Activated CD8-positive, alpha-beta memory T cell treated with anti-CD3 and anti-CD28 coated beads, Interleukin-2, amount 50 U/mL, for 1 hour (primary cell): Measurements from ENCODE around the gene XAB2.
A peak's percentile ranks its signal among the peaks of the same experiment; 100 is the strongest.

Experiments used
- DNase-seq: peaks from one replicate; pipeline ENCODE4 v3.0.0-alpha.2; 2020; ENCODE audit errors: extremely low read depth

The XAB2 gene

DNA sequence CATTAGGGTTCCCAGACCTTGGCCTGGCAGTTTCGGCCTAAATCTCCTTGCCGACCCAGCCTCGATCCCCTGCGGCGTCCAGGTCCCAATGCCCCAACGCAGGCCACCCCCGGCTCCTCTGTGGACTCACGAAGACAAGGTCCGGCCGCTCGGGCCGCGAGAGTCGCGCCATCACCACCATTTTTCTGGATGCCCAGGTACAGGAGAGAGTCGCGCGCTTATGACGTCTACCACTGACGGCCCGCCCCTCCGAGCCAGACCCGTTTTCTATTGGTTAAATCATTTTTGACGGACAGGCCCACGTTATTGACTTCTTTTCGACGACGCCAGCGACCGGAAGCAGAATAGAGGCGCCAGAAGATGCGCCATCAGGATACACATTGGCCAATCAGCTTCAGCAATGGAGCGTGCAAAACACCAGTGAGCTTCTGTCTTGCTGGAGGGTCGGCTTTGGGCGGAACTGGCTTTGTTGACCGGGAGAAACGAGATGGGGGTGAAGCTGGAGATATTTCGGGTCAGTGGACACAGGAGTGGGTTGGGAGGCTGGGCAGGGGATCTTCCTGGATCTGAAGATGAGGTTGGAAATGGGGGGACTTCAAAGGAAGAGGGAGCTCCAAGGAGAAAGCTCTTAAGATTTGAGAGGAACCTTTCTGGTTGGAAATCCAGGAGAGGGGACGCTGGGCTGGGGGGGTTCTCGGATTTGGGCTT, at the start of gene XAB2, which contains the start of gene PET100:
Gene XAB2, minus strand, starts transcription at position 199 of the 708 bp plus-strand sequence. Its CDS starts 18 bp downstream, at position 181.
Gene PET100, plus strand, starts transcription at position 447 of the 708 bp plus-strand sequence. Its CDS starts 41 bp downstream, at position 488.
- DNase-seq: peak; percentile 92

DNA sequence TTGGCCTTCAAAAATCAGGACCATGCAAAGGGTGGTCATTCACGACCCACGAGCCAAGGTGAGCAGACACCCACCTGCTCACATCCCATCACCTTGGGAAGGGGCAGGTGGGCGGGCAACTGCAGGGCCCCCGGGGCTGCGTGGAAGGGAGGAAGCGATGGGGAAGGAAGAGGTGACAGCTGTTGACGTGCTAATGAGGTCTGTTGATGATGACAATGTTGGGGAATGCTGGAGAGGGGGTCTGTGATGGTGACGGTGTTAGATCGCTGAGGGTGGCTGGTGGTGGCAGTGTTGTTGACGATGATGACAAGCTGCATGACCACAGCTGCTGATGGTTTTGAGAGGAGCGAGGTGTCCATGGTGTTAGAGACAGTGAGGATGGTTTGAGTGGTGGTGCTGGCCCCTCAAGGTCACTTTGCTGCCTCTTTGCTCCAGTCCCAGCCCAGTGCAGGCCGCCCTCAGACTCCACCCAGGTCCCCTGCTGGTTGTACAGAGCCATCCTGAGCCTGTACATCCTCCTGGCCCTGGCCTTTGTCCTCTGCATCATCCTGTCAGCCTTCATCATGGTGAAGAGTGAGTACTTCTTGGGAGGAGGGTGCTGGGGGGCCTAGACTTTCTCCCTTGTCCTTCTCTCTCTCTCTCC, 48.4 kb upstream of the XAB2 start:
- no peak for DNase-seq

- no peak for DNase-seq
Measured at GRCh38 chr19:7676854-7677253, 47.5 kb upstream of the XAB2 start, which contains the start of gene MCEMP1. Gene MCEMP1, plus strand, starts transcription at chr19:7677090. Its CDS starts 31 bp downstream, at chr19:7677121.

- no peak for DNase-seq
Measured at GRCh38 chr19:7676376-7676775, 47.0 kb upstream of the XAB2 start.

GRCh38 chr19:7674010-7675005, 45.0 kb upstream of the XAB2 start:
- no peak for DNase-seq

GRCh38 chr19:7672522-7672921, 43.2 kb upstream of the XAB2 start:
- DNase-seq: no peak

DNA sequence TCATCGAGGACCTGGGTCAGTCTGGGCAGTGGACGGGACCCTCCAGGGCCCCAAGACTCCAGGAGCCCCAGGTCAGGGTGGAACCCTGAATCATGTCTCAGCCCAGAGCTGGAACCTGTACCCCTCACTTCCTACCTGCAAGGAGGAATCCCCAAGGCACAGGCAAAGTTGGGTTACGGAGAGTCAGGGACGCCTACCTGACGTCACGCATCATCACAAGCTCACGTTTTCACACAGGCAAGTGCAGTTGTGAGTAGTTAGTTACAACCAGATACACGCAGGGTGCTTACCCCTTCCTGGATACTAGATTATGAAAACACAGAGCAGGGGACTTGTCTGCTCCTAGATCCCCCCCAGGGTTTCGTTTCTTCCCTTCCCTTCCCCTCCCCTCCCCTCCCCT, 41.4 kb upstream of the XAB2 start:
- DNase-seq: no peak

DNA sequence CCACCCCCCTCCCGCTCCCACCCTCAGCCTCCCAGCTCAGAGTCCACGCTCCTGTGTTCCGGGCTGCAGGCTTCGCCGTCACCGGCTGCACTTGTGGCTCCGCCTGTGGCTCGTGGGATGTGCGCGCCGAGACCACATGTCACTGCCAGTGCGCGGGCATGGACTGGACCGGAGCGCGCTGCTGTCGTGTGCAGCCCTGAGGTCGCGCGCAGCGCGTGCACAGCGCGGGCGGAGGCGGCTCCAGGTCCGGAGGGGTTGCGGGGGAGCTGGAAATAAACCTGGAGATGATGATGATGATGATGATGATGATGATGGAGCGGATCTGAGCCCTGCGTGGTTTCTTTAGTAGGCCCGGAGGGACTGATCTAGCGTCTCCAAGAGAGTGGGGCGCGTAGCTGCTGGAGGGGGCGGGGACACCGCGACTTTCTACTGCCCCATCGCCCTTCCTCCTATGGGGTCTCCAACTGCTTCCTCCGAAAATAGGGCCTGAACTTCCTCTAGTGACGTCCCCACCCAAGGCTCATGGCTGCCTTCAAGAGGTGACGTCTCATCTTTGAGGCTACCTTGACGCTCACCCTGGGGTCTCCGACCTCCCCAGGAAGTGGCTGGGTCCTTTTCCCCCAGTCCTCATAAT, 40.9 kb upstream of the XAB2 start:
- no peak for DNase-seq

GRCh38 chr19:7669641-7670040, 40.3 kb upstream of the XAB2 start:
- no peak for DNase-seq

GRCh38 chr19:7668842-7669241, 39.5 kb upstream of the XAB2 start, which contains the start of gene RETN:
Gene RETN, plus strand, starts transcription at chr19:7669049. Its CDS starts 278 bp downstream, at chr19:7669327.
- no peak for DNase-seq

- no peak for DNase-seq
Measured at GRCh38 chr19:7665076-7665475, 35.7 kb upstream of the XAB2 start.

DNA sequence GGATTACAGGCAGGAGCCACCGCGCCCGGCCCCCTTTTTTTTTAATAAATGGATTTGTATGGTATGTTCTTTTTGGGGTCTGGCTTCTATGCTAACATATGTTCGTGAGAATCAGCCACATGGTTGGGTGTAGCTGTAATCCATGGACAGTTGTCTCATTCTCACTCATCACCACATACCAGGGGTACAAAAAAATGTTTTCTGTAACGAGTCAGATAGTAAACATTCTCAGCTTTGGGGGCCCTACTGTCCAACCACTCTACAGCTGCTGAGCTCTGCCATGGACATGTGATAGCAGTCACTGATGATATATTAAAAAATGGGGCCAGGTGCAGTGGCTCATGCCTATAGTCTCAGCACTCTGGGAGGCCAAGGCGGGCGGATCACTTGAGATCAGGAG, 34.4 kb upstream of the XAB2 start:
- DNase-seq: no peak

GRCh38 chr19:7662657-7663056, 33.3 kb upstream of the XAB2 start:
- DNase-seq: no peak

- no peak for DNase-seq
Measured at GRCh38 chr19:7661744-7662538, 32.6 kb upstream of the XAB2 start.

DNA sequence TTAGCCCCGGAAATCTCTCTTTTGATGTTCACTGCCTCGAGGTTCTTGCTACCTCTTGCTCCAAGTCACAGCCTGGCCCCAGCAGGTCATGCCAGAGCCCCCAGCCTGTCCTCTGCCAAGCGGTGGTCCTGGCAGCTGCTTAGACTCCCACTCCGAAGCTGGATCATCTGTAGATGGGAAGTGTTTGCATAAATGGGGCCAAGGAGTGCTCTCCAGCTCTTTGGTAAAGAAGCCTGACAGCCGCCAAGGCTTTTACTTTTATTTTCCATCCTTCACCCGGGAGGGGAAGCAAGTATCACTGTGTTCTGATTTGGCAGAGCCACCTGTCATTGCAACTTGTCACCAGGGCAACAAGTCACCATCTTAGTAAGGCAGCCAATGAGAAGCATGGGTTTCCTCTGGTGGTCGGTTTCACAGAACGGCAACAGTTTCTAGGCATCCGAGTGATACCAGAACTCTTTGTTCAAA, 28.9 kb upstream of the XAB2 start:
- DNase-seq: no peak

- DNase-seq: no peak
Measured at GRCh38 chr19:7657131-7657751, 27.9 kb upstream of the XAB2 start.

DNA sequence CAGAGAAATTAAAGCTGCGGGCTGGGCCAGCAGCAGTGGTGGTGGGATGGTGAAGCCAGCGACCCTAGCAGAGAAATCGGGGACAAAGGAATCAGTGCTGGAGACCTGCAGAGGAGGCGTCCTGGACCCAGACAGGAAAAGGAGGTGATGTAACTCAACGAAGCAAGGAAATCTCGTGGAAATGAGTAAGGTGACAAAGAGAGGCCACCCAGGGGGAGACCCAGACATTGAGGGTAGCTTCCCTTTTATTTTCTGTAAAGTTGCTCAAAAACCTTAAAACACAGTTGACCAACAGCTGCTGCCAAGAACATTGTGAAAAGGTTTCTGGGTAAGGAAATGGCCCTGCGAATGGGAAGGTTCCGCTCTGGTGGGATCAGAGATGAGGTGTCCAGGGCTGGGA, 26.2 kb upstream of the XAB2 start:
- no peak for DNase-seq

GRCh38 chr19:7654401-7654800, 25.1 kb upstream of the XAB2 start:
- no peak for DNase-seq

GRCh38 chr19:7652061-7652641, 22.8 kb upstream of the XAB2 start:
- DNase-seq: peak; percentile 50

DNA sequence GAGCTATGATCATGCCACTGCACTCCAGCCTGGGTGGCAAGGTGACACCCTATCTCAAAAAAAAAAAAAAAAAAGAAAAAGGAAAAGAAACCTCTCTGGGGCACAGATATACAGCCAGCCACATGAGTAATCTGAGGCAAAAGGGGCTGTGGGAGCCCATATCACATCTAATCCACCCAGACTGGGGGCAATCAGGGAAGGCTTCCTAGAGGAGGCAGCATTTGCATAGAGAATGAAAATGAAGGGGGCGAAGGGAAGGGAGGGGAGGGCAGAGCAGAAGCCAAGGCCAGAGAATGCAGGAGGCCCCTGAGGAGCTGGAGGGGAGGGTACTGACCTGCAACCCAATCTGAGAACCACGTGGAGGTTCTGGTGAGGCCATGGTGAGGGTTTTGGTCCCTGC, 20.8 kb upstream of the XAB2 start:
- no peak for DNase-seq
